Colonic mucosa (tissue), 4 donors: Measurements from ENCODE around the gene ZCCHC7. TPM values are rescaled to one million over a fixed set of nuclear protein-coding genes. Genes with fewer than 3 reads are reported as not detected.

ENCODE experiments used
- DNase-seq: peaks from one replicate; pipeline ENCODE4 v3.0.0-alpha.2; 2020
- H3K27ac ChIP-seq: fragments of 200-600 bp; one replicate; pipeline ENCODE4 v1.8.0; 2021
- H3K27me3 ChIP-seq: fragments of 200-600 bp; one replicate; pipeline ENCODE4 v1.8.0; 2021
- H3K36me3 ChIP-seq: fragments of 200-600 bp; one replicate; pipeline ENCODE4 v1.8.0; 2021
- H3K4me1 ChIP-seq: fragments of 200-600 bp; one replicate; pipeline ENCODE4 v1.8.0; 2021; ENCODE audit warnings: mild to moderate bottlenecking
- H3K4me3 ChIP-seq: fragments of 200-600 bp; one replicate; pipeline ENCODE4 v1.8.0; 2021
- H3K9ac ChIP-seq, 2 donors: one replicate each; pipeline ENCODE4 v1.7.0; 2013; ENCODE audit warnings: control low read depth in 2 of 2, low read depth in 2 of 2, low read length in 2 of 2
- H3K9me3 ChIP-seq: fragments of 200-600 bp; one replicate; pipeline ENCODE4 v1.8.0; 2021
- CTCF ChIP-seq: fragments of 200-600 bp; IDR thresholded peaks from one replicate; pipeline ENCODE4 v1.8.0; 2022; ENCODE audit warnings: antibody characterized with exemption, mild to moderate bottlenecking
- intact Hi-C: fragments of 100-400 bp; cut with DNase I; formaldehyde crosslinking; loops from one replicate; pipeline ENCODE4 v1.14.1; 2022
- total RNA-seq, 2 donors: library from RNA; stranded (reverse); fragmentation: NEBNext Ultra II Directional in 1 of 2; extraction: Animal tissue kit (Norgen Biotek cat#: 25700) in 1 of 2; gene quantifications; one replicate each; pipeline ENCODE4 v1.2.1, GENCODE V29; 2021
- donor health status: healthy.
- donor health status: DM: no; HTN: no; CAD: no.
- donor health status: DM: no; HTN: no; CAD: no.

Gene ZCCHC7
- total RNA-seq, 2 donors from 2014 or later: 14.6 to 15.9 TPM

GRCh38 chr9:37364751-37365360 lies 244.5 kb downstream of the ZCCHC7 start:
- DNase-seq: no peak
- Histone ChIP-seq H3K36me3 (no peaks in the 10 kb centered on the region), H3K27ac (no peak overlapping the region), H3K9ac (no peak overlapping the region), H3K4me1 (no peaks in the 10 kb centered on the region), H3K27me3 (no peaks in the 10 kb centered on the region), H3K4me3 (no peak overlapping the region), H3K9me3 (no peaks in the 10 kb centered on the region)
- TF ChIP-seq CTCF: peak; percentile 34
- intact Hi-C loops: no loop called here

GRCh38 chr9:37369671-37370070 lies 249.3 kb downstream of the ZCCHC7 start:
- Histone ChIP-seq H3K27me3 (no peaks in the 10 kb centered on the region), H3K4me1 (no peaks in the 10 kb centered on the region), H3K27ac (no peak overlapping the region), H3K9ac (no peak overlapping the region), H3K9me3 (no peaks in the 10 kb centered on the region), H3K4me3 (no peak overlapping the region), H3K36me3 (no peaks in the 10 kb centered on the region)
- intact Hi-C loops: no loop called here
- no peak for TF ChIP-seq CTCF
- DNase-seq: no peak

- H3K9me3 ChIP-seq: no peaks in the 10 kb centered on the region
- no peak for DNase-seq
- intact Hi-C loops: no loop called here
- H3K36me3 ChIP-seq: no peaks in the 10 kb centered on the region
- no peak for TF ChIP-seq CTCF
- no peak overlapping the region for H3K9ac ChIP-seq
- no peaks in the 10 kb centered on the region for H3K4me1 ChIP-seq
- H3K27me3 ChIP-seq: no peaks in the 10 kb centered on the region
- no peak overlapping the region for H3K4me3 ChIP-seq
- H3K27ac ChIP-seq: no peak overlapping the region
Measured at GRCh38 chr9:37370282-37370681, 249.9 kb downstream of the ZCCHC7 start.

DNA sequence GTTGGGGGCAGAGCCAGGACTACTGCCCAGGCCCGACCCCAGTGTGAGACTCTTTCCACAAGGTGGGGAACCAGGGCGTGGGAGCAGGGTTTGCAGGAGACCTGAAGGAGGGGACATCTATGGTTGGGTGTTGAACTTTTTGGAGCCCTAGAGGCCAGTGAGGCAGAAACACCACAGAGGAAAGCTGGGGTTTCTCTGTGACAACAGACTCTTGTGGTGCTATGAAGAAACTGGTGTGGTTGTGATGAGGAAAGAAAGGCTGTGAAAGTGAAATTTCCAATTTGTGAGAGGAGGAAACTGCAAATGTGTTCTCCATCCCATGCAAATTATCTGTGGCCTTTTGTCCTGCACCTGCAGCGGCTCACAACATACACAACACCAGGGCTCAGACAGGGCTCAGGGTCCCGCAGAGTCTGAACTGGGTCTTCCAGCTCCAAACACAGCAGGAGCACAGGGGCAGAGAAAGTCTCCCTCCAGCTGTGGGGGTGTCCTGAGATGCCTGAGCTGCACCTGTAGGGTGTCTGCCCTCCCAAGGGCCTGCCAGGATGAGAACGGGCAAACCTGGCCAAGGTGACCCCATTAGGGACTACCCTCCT lies 250.7 kb downstream of the ZCCHC7 start:
- Histone ChIP-seq H3K9ac (no peak overlapping the region), H3K27me3 (no peaks in the 10 kb centered on the region), H3K4me1 (no peaks in the 10 kb centered on the region), H3K4me3 (no peak overlapping the region), H3K27ac (no peak overlapping the region), H3K9me3 (no peaks in the 10 kb centered on the region), H3K36me3 (no peaks in the 10 kb centered on the region)
- DNase-seq: no peak
- no peak for TF ChIP-seq CTCF
- intact Hi-C loops: no loop called here

DNA sequence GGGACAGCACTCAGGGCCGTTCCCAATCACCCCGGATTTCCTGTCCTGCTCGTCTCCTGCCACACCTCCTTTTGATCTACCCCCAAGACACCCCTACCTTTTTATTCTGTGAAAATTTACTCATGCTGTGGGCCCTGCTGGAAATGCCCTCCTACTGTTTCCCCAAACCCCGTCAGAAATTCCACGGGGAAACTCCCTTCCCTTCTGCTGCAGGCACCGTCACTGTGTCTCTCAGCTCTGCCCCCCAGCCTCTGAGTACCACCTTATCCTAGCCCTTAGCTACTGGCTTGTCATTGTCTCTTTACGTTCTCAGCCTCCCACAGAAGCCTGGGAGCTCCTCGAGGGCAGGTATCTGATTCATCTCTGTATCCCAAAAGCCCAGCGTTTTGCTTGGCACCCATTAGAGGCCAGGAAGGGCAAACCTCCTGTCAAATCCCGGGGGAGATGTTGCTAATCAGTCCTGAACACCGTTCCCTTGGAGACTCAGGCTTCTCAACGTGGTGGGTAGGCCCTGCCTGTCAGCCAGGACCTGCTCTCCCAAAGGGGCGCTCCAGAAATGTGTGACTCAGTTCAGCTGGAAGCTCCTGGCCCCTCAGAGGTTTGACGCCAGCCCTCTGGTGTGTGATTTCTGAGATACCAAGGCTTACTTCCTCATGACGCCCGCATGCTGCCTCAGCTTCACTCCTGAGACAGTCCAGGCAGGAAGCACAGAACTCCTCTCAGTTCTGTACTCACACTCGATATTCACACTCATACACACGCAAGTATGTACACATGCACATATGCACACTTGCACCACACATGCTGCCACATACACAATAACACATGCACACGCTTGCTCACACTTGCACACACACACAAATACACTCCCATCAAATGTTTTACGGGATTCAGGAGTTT lies 251.4 kb downstream of the ZCCHC7 start:
- Histone ChIP-seq H3K4me1 (no peaks in the 10 kb centered on the region), H3K9ac (no peak overlapping the region), H3K36me3 (no peaks in the 10 kb centered on the region), H3K4me3 (no peak overlapping the region), H3K27me3 (no peaks in the 10 kb centered on the region), H3K9me3 (no peaks in the 10 kb centered on the region), H3K27ac (no peak overlapping the region)
- intact Hi-C loops: no loop called here
- no peak for DNase-seq
- no peak for TF ChIP-seq CTCF
